DOHH2 (cell line): ENCODE results near the gene GAS7.

ENCODE experiments used
- H3F3A ChIP-seq: fragments of 200-600 bp; sonication (generic), shearing (Covaris generic); 2 replicates; pipeline ENCODE4 v1.6.0; 2016; ENCODE audit warnings: antibody characterized with exemption, mild to moderate bottlenecking; ENCODE audit not compliant: control insufficient read depth, insufficient read depth
- H3K27ac ChIP-seq: fragments of 200-600 bp; sonication (generic); 2 replicates; pipeline ENCODE4 v1.5.1; 2014; ENCODE audit warnings: low read depth, mild to moderate bottlenecking, low read length, moderate library complexity
- H3K27me3 ChIP-seq: fragments of 200-600 bp; sonication (generic); 2 replicates; pipeline ENCODE4 v1.6.1; 2014; ENCODE audit warnings: mild to moderate bottlenecking, low read length, mixed read lengths; ENCODE audit not compliant: control insufficient read depth
- H3K36me3 ChIP-seq: fragments of 200-600 bp; sonication (generic); 2 replicates; pipeline ENCODE4 v1.6.1; 2014; ENCODE audit warnings: mild to moderate bottlenecking, low read length, moderate library complexity, mixed read lengths; ENCODE audit not compliant: control insufficient read depth
- H3K4me1 ChIP-seq: fragments of 200-600 bp; sonication (generic); 2 replicates; pipeline ENCODE4 v1.6.1; 2014; ENCODE audit warnings: mild to moderate bottlenecking, low read length, mixed read lengths; ENCODE audit not compliant: control insufficient read depth
- H3K4me2 ChIP-seq: fragments of 200-600 bp; sonication (generic); 2 replicates; pipeline ENCODE4 v1.6.0; 2014; ENCODE audit warnings: mild to moderate bottlenecking, low read length, moderate library complexity
- H3K4me3 ChIP-seq: fragments of 200-600 bp; sonication (generic); 2 replicates; pipeline ENCODE4 v1.5.1; 2014; ENCODE audit warnings: mild to moderate bottlenecking, low read length, mixed read lengths
- H3K79me2 ChIP-seq: fragments of 200-600 bp; sonication (generic); 2 replicates; pipeline ENCODE4 v1.6.1; 2014; ENCODE audit warnings: mild to moderate bottlenecking, low read length, mixed read lengths; ENCODE audit not compliant: control insufficient read depth
- H3K9me2 ChIP-seq: fragments of 200-600 bp; sonication (generic); replicated peaks from 2 replicates; pipeline ENCODE4 v1.6.1; 2014; ENCODE audit warnings: mild to moderate bottlenecking, low read length, mixed read lengths; ENCODE audit not compliant: control insufficient read depth
- H3K9me3 ChIP-seq: fragments of 200-600 bp; sonication (generic); 2 replicates; pipeline ENCODE4 v1.6.1; 2014; ENCODE audit warnings: antibody characterized with exemption, low read length, mixed read lengths; ENCODE audit not compliant: control insufficient read depth, insufficient read depth
- H4K20me1 ChIP-seq: fragments of 200-600 bp; sonication (generic); 2 replicates; pipeline ENCODE4 v1.6.0; 2014; ENCODE audit warnings: low read depth, mild to moderate bottlenecking, antibody characterized with exemption, low read length, moderate library complexity; ENCODE audit not compliant: control insufficient read depth, insufficient read depth
- CTCF ChIP-seq: fragments of 200-600 bp; sonication (generic); IDR thresholded peaks from one replicate; pipeline ENCODE4 v1.5.1; 2014; ENCODE audit warnings: antibody characterized with exemption, mild to moderate bottlenecking, low read depth, low read length; ENCODE audit not compliant: poor library complexity, severe bottlenecking
- EZH2phosphoT487 ChIP-seq: fragments of 200-600 bp; sonication (generic); IDR thresholded peaks from 2 replicates; pipeline ENCODE4 v1.6.1; 2017; ENCODE audit warnings: borderline replicate concordance, mild to moderate bottlenecking, antibody characterized with exemption, low read length, moderate library complexity, mixed read lengths

GAS7 gene

GRCh38 chr17:10147761-10148415, 50.5 kb downstream of the GAS7 start:
- Histone ChIP-seq H3K4me1 (no peaks in the 10 kb centered on the region), H3K79me2 (no peaks in the 10 kb centered on the region), H3F3A (no peaks in the 10 kb centered on the region), H3K9me3 (no peaks in the 10 kb centered on the region), H3K9me2 (no peaks in the 10 kb centered on the region), H3K4me3 (no peak overlapping the region), H3K27ac (no peak overlapping the region), H3K36me3 (no peaks in the 10 kb centered on the region), H3K4me2 (no peak overlapping the region), H4K20me1 (no peaks in the 10 kb centered on the region), H3K27me3 (no peaks in the 10 kb centered on the region)
- TF ChIP-seq EZH2phosphoT487 (no peak), CTCF (no peak)

- H3K36me3 ChIP-seq, result no peaks in the 10 kb centered on the region
- H3K79me2 ChIP-seq, result no peaks in the 10 kb centered on the region
- no peak overlapping the region for H3K4me3 ChIP-seq
- H3K9me3 ChIP-seq, result no peaks in the 10 kb centered on the region
- no peak overlapping the region for H3K27ac ChIP-seq
- H3K27me3 ChIP-seq, result no peaks in the 10 kb centered on the region
- H3K4me1 ChIP-seq, result no peaks in the 10 kb centered on the region
- TF ChIP-seq CTCF, result no peak
- TF ChIP-seq EZH2phosphoT487, result no peak
- H3F3A ChIP-seq, result no peaks in the 10 kb centered on the region
- no peaks in the 10 kb centered on the region for H4K20me1 ChIP-seq
- no peaks in the 10 kb centered on the region for H3K9me2 ChIP-seq
- no peak overlapping the region for H3K4me2 ChIP-seq
Observed at GRCh38 chr17:10147040-10147439, 51.4 kb downstream of the GAS7 start.

- H3K9me3 ChIP-seq, result no peaks in the 10 kb centered on the region
- H3K79me2 ChIP-seq, result no peaks in the 10 kb centered on the region
- H3K9me2 ChIP-seq, result no peaks in the 10 kb centered on the region
- no peak overlapping the region for H3K4me3 ChIP-seq
- H3K27me3 ChIP-seq, result no peaks in the 10 kb centered on the region
- no peak overlapping the region for H3K4me2 ChIP-seq
- H3F3A ChIP-seq, result no peaks in the 10 kb centered on the region
- no peaks in the 10 kb centered on the region for H3K4me1 ChIP-seq
- TF ChIP-seq EZH2phosphoT487, result no peak
- no peak for TF ChIP-seq CTCF
- H4K20me1 ChIP-seq, result no peaks in the 10 kb centered on the region
- H3K27ac ChIP-seq, result no peak overlapping the region
- no peaks in the 10 kb centered on the region for H3K36me3 ChIP-seq
Observed at GRCh38 chr17:10144982-10145381, 53.4 kb downstream of the GAS7 start.

- Histone ChIP-seq H3K4me2 (no peak overlapping the region), H3K4me1 (no peaks in the 10 kb centered on the region), H4K20me1 (no peaks in the 10 kb centered on the region), H3K36me3 (no peaks in the 10 kb centered on the region), H3K27me3 (no peaks in the 10 kb centered on the region), H3K9me3 (no peaks in the 10 kb centered on the region), H3K79me2 (no peaks in the 10 kb centered on the region), H3K4me3 (no peak overlapping the region), H3K9me2 (no peaks in the 10 kb centered on the region), H3K27ac (no peak overlapping the region), H3F3A (no peaks in the 10 kb centered on the region)
- TF ChIP-seq EZH2phosphoT487, result no peak
- TF ChIP-seq CTCF, result no peak
Observed at GRCh38 chr17:10144456-10144855, 54.0 kb downstream of the GAS7 start.
